H9 (cell line): ENCODE data around the gene BCAS2. TPM values are rescaled to one million over a fixed set of nuclear protein-coding genes. Genes with fewer than 3 reads are reported as not detected.

Source experiments
- DNase-seq: peaks from one replicate; pipeline ENCODE4 v3.0.0-alpha.2; 2017
- H2AFZ ChIP-seq: one replicate; pipeline ENCODE4 v1.6.1; 2013; ENCODE audit warnings: mild to moderate bottlenecking, low read length, control low read depth, moderate library complexity
- H2AK5ac ChIP-seq: 2 replicates; pipeline ENCODE4 v1.6.1; 2013; ENCODE audit warnings: low read length, control low read depth, mixed read lengths; ENCODE audit not compliant: insufficient read length
- H2BK120ac ChIP-seq: one replicate; pipeline ENCODE4 v1.6.1; 2013; ENCODE audit warnings: low read depth, mild to moderate bottlenecking, low read length, control low read depth, inconsistent platforms; ENCODE audit not compliant: poor library complexity, severe bottlenecking
- H2BK12ac ChIP-seq: 2 replicates; pipeline ENCODE4 v1.6.1; 2013; ENCODE audit warnings: low read length, control low read depth, mixed read lengths, low read depth; ENCODE audit not compliant: insufficient read length
- H2BK15ac ChIP-seq: 2 replicates; pipeline ENCODE4 v1.6.1; 2013; ENCODE audit warnings: low read depth, low read length, control low read depth
- H2BK20ac ChIP-seq: one replicate; pipeline ENCODE4 v1.6.1; 2013; ENCODE audit warnings: low read depth, mild to moderate bottlenecking, low read length, control low read depth, inconsistent platforms; ENCODE audit not compliant: poor library complexity, severe bottlenecking
- H2BK5ac ChIP-seq: 2 replicates; pipeline ENCODE4 v1.6.1; 2013; ENCODE audit warnings: low read length, control low read depth, mixed read lengths; ENCODE audit not compliant: insufficient read length
- H3K14ac ChIP-seq: 2 replicates; pipeline ENCODE4 v1.6.1; 2013; ENCODE audit warnings: low read length, control low read depth; ENCODE audit not compliant: insufficient read depth
- H3K18ac ChIP-seq: 2 replicates; pipeline ENCODE4 v1.6.1; 2013; ENCODE audit warnings: low read depth, mild to moderate bottlenecking, mixed read lengths, low read length, control low read depth; ENCODE audit not compliant: insufficient read length
- H3K23ac ChIP-seq: 2 replicates; pipeline ENCODE4 v1.6.1; 2013; ENCODE audit warnings: low read length, control low read depth, mixed read lengths, low read depth; ENCODE audit not compliant: insufficient read length
- H3K23me2 ChIP-seq: 2 replicates; pipeline ENCODE4 v1.6.1; 2013; ENCODE audit warnings: low read depth, mild to moderate bottlenecking, mixed read lengths, low read length, control low read depth; ENCODE audit not compliant: insufficient read length, poor library complexity, severe bottlenecking
- H3K27ac ChIP-seq: 2 replicates; pipeline ENCODE4 v1.5.1; 2013; ENCODE audit warnings: low read length, control low read depth, mixed read lengths, low read depth; ENCODE audit not compliant: insufficient read length
- H3K27me3 ChIP-seq: 2 replicates; pipeline ENCODE4 v1.6.1; 2013; ENCODE audit warnings: low read length, control low read depth, inconsistent platforms; ENCODE audit not compliant: insufficient read depth
- H3K4ac ChIP-seq: 2 replicates; pipeline ENCODE4 v1.6.1; 2013; ENCODE audit warnings: low read depth, mild to moderate bottlenecking, control low read depth, inconsistent platforms, low read length, moderate library complexity
- H3K4me1 ChIP-seq: 2 replicates; pipeline ENCODE4 v1.6.1; 2013; ENCODE audit warnings: low read length, control low read depth, inconsistent platforms; ENCODE audit not compliant: insufficient read depth
- H3K4me2 ChIP-seq: 2 replicates; pipeline ENCODE4 v1.6.1; 2013; ENCODE audit warnings: low read length, control low read depth, mixed read lengths; ENCODE audit not compliant: insufficient read length, insufficient read depth
- H3K56ac ChIP-seq: 2 replicates; pipeline ENCODE4 v1.6.1; 2013; ENCODE audit warnings: low read depth, mild to moderate bottlenecking, mixed read lengths, low read length, control low read depth; ENCODE audit not compliant: insufficient read length
- H3K79me1 ChIP-seq: 2 replicates; pipeline ENCODE4 v1.6.1; 2013; ENCODE audit warnings: low read depth, mild to moderate bottlenecking, moderate library complexity, low read length, control low read depth, inconsistent platforms; ENCODE audit not compliant: insufficient read depth, poor library complexity, severe bottlenecking
- H3K79me2 ChIP-seq: 2 replicates; pipeline ENCODE4 v1.6.1; 2013; ENCODE audit warnings: low read length, control low read depth, inconsistent platforms; ENCODE audit not compliant: insufficient read depth
- H3K9ac ChIP-seq: 2 replicates; pipeline ENCODE4 v1.6.1; 2013; ENCODE audit warnings: low read length, control low read depth, mixed read lengths; ENCODE audit not compliant: insufficient read length; ENCODE audit errors: extremely low read depth
- H3K9me3 ChIP-seq: one replicate; pipeline ENCODE4 v1.6.1; 2013; ENCODE audit warnings: low read depth, low read length, inconsistent platforms; ENCODE audit not compliant: control insufficient read depth
- H3T11ph ChIP-seq: one replicate; pipeline ENCODE4 v1.6.1; 2013; ENCODE audit warnings: mild to moderate bottlenecking, low read length, control low read depth, inconsistent platforms
- H4K20me1 ChIP-seq: one replicate; pipeline ENCODE4 v1.6.1; 2013; ENCODE audit not compliant: control insufficient read depth, insufficient read length, insufficient read depth
- H4K5ac ChIP-seq: 2 replicates; pipeline ENCODE4 v1.6.1; 2013; ENCODE audit warnings: low read depth, mild to moderate bottlenecking, mixed read lengths, low read length, control low read depth; ENCODE audit not compliant: insufficient read length
- H4K8ac ChIP-seq: replicated peaks from 2 replicates; pipeline ENCODE4 v1.6.1; 2013; ENCODE audit warnings: low read length, control low read depth, mixed read lengths, low read depth; ENCODE audit not compliant: insufficient read length
- H4K91ac ChIP-seq: 2 replicates; pipeline ENCODE4 v1.6.1; 2013; ENCODE audit warnings: low read depth, mild to moderate bottlenecking, moderate library complexity, mixed read lengths, low read length, control low read depth; ENCODE audit not compliant: insufficient read length
- H3K27ac Mint-ChIP-seq, 3 experiments: 2 replicates in 2 of 3; 3 replicates in 1 of 3; pipeline ENCODE4 v1.8.0; 2020 to 2021; ENCODE audit warnings: mixed read lengths in 3 of 3, mild to moderate bottlenecking in 1 of 3, moderate library complexity in 1 of 3
- H3K27me3 Mint-ChIP-seq: 2 replicates; pipeline ENCODE4 v1.8.0; 2021; ENCODE audit warnings: low read depth, mild to moderate bottlenecking, moderate library complexity, mixed read lengths
- H3K36me3 Mint-ChIP-seq, 3 experiments: 2 replicates in 2 of 3; 3 replicates in 1 of 3; pipeline ENCODE4 v1.8.0; 2020 to 2021; ENCODE audit warnings: low read depth in 3 of 3, mixed read lengths in 3 of 3; ENCODE audit not compliant: insufficient read depth in 1 of 3
- H3K4me1 Mint-ChIP-seq, 2 experiments: 2 replicates each; pipeline ENCODE4 v1.8.0; 2020; ENCODE audit warnings: mixed read lengths in 2 of 2
- H3K4me3 Mint-ChIP-seq, 2 experiments: 2 replicates in 1 of 2; 3 replicates in 1 of 2; pipeline ENCODE4 v1.8.0; 2020 to 2021; ENCODE audit warnings: mild to moderate bottlenecking in 2 of 2, mixed read lengths in 2 of 2, moderate library complexity in 1 of 2
- H3K9me3 Mint-ChIP-seq, 2 experiments: 2 replicates in 1 of 2; 3 replicates in 1 of 2; pipeline ENCODE4 v1.8.0; 2020; ENCODE audit warnings: mild to moderate bottlenecking in 2 of 2, mixed read lengths in 2 of 2, moderate library complexity in 1 of 2
- CTCF ChIP-seq: fragments of 200-600 bp; sonication (generic); conservative IDR thresholded peaks from 3 replicates; pipeline ENCODE4 v1.8.0; 2021; ENCODE audit warnings: antibody characterized with exemption, mild to moderate bottlenecking
- WGBS: extraction: QIAGEN DNeasy Blood & Tissue Kit; methylation state at CpG from one replicate; pipeline ENCODE4 v1.1.7; 2013; ENCODE audit warnings: missing lambda C conversion rate, low lambda C conversion rate, mixed read lengths; ENCODE audit not compliant: insufficient read length; ENCODE audit errors: extremely low coverage; 5-methylcytosine and 5-hydroxymethylcytosine counted together
- total RNA-seq: library from RNA; stranded (reverse); gene quantifications from 2 replicates; pipeline ENCODE4 v1.2.1, GENCODE V29; 2021

Gene BCAS2
- total RNA-seq, 1 experiment from 2014 or later = 72.1 TPM

- Mint-ChIP-seq H3K27ac (no peak overlapping the region), H3K27me3 (no peaks in the 10 kb centered on the region), H3K36me3 (no peaks in the 10 kb centered on the region), H3K4me1 (peaks cover 2 to 9% of the 10 kb centered on the region in 2 experiments; a peak in 3 of 4 replicates), H3K9me3 (no peaks in the 10 kb centered on the region), H3K4me3 (no peak overlapping the region)
- Histone ChIP-seq H3K79me2 (no peaks in the 10 kb centered on the region), H3K79me1 (no peaks in the 10 kb centered on the region), H3K23ac (no peak overlapping the region), H4K20me1 (no peaks in the 10 kb centered on the region), H3K9me3 (no peaks in the 10 kb centered on the region), H3K14ac (no peak overlapping the region), H2BK12ac (no peak overlapping the region), H3K27ac (no peak overlapping the region), H2BK20ac (no peak overlapping the region), H2AFZ (no peak overlapping the region), H3K56ac (no peak overlapping the region), H3K27me3 (no peaks in the 10 kb centered on the region), H2BK15ac (no peak overlapping the region), H2BK120ac (no peak overlapping the region), H4K5ac (no peak overlapping the region), H3K9ac (no peak overlapping the region), H3K4me2 (no peak overlapping the region), H2AK5ac (no peak overlapping the region), H3T11ph (no peak overlapping the region), H3K4me1 (no peaks in the 10 kb centered on the region), H3K18ac (no peak overlapping the region), H2BK5ac (no peak overlapping the region), H3K23me2 (no peaks in the 10 kb centered on the region), H3K4ac (no peak overlapping the region), H4K91ac (no peak overlapping the region), H4K8ac (no peak overlapping the region)
- DNase-seq = no peak
- TF ChIP-seq CTCF = no peak
- WGBS = no CpG with 5 or more reads among the region's 2 CpGs
Observed at GRCh38 chr1:114550336-114550735, 31.1 kb downstream of the BCAS2 start.
